Suprapubic skin (tissue), 4 donors: ENCODE measurements around the gene DNAH1. TPM values are rescaled to one million over a fixed set of nuclear protein-coding genes. Genes with fewer than 3 reads are reported as not detected.

Experiments used
- DNase-seq, 2 donors: peaks; one replicate each; pipeline ENCODE4 v3.0.0-alpha.2; 2019; ENCODE audit warnings: low spot score in 2 of 2
- H3K27ac ChIP-seq: fragments of 200-600 bp; sonication (generic); one replicate; pipeline ENCODE4 v1.5.1; 2019
- H3K27me3 ChIP-seq: fragments of 200-600 bp; sonication (generic); one replicate; pipeline ENCODE4 v1.5.1; 2019
- H3K36me3 ChIP-seq: fragments of 200-600 bp; sonication (generic); one replicate; pipeline ENCODE4 v1.5.1; 2019
- H3K4me1 ChIP-seq: fragments of 200-600 bp; sonication (generic); one replicate; pipeline ENCODE4 v1.5.1; 2019
- H3K4me3 ChIP-seq: fragments of 200-600 bp; sonication (generic); one replicate; pipeline ENCODE4 v1.5.1; 2019; ENCODE audit warnings: mild to moderate bottlenecking
- H3K9me3 ChIP-seq: fragments of 200-600 bp; sonication (generic); one replicate; pipeline ENCODE4 v1.5.1; 2019
- EP300 ChIP-seq: sonication (generic); formaldehyde crosslinking; IDR thresholded peaks from one replicate; pipeline ENCODE4 v1.6.1; 2017; ENCODE audit warnings: antibody characterized with exemption
- POLR2A ChIP-seq, 2 donors: fragments of 450-650 bp; IDR thresholded peaks; one replicate each; pipeline ENCODE4 v1.6.1; 2017; ENCODE audit warnings: antibody characterized with exemption in 2 of 2, mild to moderate bottlenecking in 2 of 2, moderate library complexity in 2 of 2
- POLR2AphosphoS5 ChIP-seq, 3 donors: sonication (generic); formaldehyde crosslinking; IDR thresholded peaks; one replicate each; pipeline ENCODE4 v1.6.1; 2017; ENCODE audit warnings: antibody characterized with exemption in 3 of 3
- WGBS: methylation state at CpG from one replicate; pipeline ENCODE4 v1.1.5; 2018; 5-methylcytosine and 5-hydroxymethylcytosine counted together
- total RNA-seq, 4 donors: library from RNA; depleted of rRNA; stranded (reverse); fragments of >200 nt; gene quantifications; one replicate each; pipeline ENCODE4 v1.1.0, GENCODE V29; 2016
- TF ChIP-seq, protein P1 (sequence below), 2 donors: fragments of 200-600 bp in 1 of 2; fragments of 450-650 bp in 1 of 2; sonication (generic) in 1 of 2; IDR thresholded peaks; one replicate each; pipeline ENCODE4 v1.5.1; 2016 to 2019; ENCODE audit warnings: antibody characterized with exemption in 2 of 2, mild to moderate bottlenecking in 1 of 2, moderate library complexity in 1 of 2

Gene DNAH1
- total RNA-seq, 4 donors from 2014 or later: 3.4 to 10.1 (median 7.7) TPM

DNA sequence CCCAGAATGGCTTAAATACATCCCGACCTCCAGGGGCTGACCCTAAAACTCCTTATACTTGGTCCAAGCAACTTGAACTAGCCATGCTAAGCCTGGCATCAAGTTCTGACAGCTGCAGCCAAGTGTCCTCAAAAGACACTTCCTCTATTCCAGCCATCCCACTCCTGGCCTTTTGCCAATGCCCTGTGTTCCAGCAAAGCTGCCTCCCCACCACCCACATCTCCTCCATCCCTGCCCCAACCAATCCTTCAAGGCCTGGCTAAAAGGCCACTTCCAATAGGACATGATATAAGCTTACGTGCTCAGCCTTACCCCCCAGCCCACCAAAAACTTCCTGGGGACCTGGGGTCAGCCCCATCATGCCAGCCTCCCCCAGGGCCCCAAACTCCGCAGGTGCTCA is 87.8 kb downstream of the DNAH1 start:
- no peak for TF ChIP-seq EP300
- Histone ChIP-seq H3K4me3 (no peak overlapping the region), H3K27me3 (no peaks in the 10 kb centered on the region), H3K36me3 (peaks cover 83% of the 10 kb centered on the region), H3K4me1 (peaks cover 84% of the 10 kb centered on the region), H3K9me3 (no peaks in the 10 kb centered on the region), H3K27ac (no peak overlapping the region)
- DNase-seq: peak in 1 of 2 donors; percentile 61
- WGBS: 80% methylated on average over 3 of the region's 3 CpGs

DNA sequence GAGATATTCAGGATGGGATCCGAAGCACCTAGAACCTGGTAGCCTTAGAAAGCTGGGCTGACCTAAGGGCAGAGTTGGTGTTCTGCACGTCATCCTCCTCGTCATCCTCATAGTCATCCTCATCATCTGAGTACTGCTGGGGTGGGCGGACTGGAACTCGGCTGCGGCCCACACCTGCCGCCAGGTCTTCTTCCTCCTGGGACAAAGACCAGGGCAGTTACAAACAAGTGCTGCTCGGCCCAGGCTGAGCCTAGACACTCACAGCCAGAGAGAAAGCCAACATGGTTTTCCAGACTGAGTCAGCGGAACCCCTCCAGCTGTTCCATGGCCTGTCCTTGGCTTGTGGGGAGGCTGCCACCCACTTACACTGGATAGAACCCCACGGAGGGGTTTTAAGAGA is 88.3 kb downstream of the DNAH1 start:
- Histone ChIP-seq H3K4me3 (no peak overlapping the region), H3K4me1 (peaks cover 88% of the 10 kb centered on the region), H3K27me3 (no peaks in the 10 kb centered on the region), H3K27ac (peak overlapping the region; percentile 90), H3K9me3 (no peaks in the 10 kb centered on the region), H3K36me3 (peaks cover 83% of the 10 kb centered on the region)
- 73% methylated on average over 8 of the region's 10 CpGs for WGBS
- TF ChIP-seq POLR2AphosphoS5 (IDR thresholded peaks at IDR 0.05) (no peak), POLR2A (IDR thresholded peaks at IDR 0.05) (no peak), EP300 (no peak)
- TF ChIP-seq, protein P1, sequence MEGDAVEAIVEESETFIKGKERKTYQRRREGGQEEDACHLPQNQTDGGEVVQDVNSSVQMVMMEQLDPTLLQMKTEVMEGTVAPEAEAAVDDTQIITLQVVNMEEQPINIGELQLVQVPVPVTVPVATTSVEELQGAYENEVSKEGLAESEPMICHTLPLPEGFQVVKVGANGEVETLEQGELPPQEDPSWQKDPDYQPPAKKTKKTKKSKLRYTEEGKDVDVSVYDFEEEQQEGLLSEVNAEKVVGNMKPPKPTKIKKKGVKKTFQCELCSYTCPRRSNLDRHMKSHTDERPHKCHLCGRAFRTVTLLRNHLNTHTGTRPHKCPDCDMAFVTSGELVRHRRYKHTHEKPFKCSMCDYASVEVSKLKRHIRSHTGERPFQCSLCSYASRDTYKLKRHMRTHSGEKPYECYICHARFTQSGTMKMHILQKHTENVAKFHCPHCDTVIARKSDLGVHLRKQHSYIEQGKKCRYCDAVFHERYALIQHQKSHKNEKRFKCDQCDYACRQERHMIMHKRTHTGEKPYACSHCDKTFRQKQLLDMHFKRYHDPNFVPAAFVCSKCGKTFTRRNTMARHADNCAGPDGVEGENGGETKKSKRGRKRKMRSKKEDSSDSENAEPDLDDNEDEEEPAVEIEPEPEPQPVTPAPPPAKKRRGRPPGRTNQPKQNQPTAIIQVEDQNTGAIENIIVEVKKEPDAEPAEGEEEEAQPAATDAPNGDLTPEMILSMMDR (IDR thresholded peaks at IDR 0.05): no peak
- peak in 1 of 2 donors; percentile 59 for DNase-seq

DNA sequence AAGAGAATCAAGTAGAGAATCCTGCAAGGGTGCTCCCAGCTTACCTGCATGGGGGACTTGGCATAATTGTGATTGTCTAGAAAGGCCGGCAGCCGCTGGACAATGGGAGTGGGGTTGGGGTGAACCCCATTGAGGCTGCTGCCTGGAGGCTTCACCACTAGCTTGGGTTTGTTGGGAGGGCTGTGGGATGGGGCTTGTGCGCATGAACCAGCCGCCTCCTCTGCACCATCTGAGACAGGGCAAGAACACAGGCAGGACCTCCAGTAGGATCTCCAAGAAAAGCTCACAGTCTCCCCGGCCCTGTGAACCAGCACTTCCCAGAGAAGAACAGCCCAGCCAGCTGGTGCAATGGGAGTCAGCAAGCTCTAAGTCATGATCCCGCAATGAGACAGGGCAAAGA is 88.9 kb downstream of the DNAH1 start:
- H3K27me3 ChIP-seq: no peaks in the 10 kb centered on the region
- DNase-seq: peak in 1 of 2 donors; percentile 57
- peak overlapping the region; percentile 90 for H3K27ac ChIP-seq
- peak overlapping the region; percentile 28 for H3K4me3 ChIP-seq
- H3K4me1 ChIP-seq: peaks cover 90% of the 10 kb centered on the region
- no peaks in the 10 kb centered on the region for H3K9me3 ChIP-seq
- TF ChIP-seq EP300: no peak
- no peak for TF ChIP-seq POLR2A (IDR thresholded peaks at IDR 0.05)
- no peak for TF ChIP-seq POLR2AphosphoS5 (IDR thresholded peaks at IDR 0.05)
- peaks cover 78% of the 10 kb centered on the region for H3K36me3 ChIP-seq
- 77% methylated on average over 5 of the region's 6 CpGs for WGBS

DNA sequence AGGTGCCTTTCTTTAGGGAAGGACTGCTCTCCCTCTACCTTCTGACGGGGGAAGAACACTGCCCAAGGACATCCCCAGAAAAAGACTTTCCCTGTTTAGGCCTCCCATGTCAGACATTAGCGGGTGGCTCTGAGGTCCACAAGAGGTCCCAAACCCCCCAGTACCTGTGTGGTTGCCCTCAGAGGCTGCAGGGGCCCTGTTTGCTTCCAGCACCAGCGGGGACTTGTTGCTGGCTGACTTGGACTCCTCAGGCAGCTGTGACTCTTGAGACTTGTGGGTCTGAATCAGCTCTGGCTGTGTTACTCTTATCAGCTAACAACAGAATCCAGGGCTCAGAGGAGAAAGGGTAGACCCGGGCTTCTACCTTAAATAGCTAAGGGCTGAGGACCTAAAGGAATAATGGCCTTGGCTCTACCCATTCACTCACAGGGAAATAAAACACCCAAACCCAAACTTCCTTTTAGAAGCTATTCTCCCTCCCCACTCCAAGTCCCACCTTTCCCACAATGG is 89.5 kb downstream of the DNAH1 start:
- 52% methylated on average over 4 of the region's 4 CpGs for WGBS
- peak in 1 of 2 donors; percentile 57 for DNase-seq
- no peak for TF ChIP-seq POLR2A (IDR thresholded peaks at IDR 0.05)
- TF ChIP-seq, protein P1 (IDR thresholded peaks at IDR 0.05): no peak
- TF ChIP-seq POLR2AphosphoS5 (IDR thresholded peaks at IDR 0.05): no peak
- TF ChIP-seq EP300: no peak
- peak overlapping the region; percentile 28 for H3K4me3 ChIP-seq
- peaks cover 72% of the 10 kb centered on the region for H3K36me3 ChIP-seq
- peaks cover 86% of the 10 kb centered on the region for H3K4me1 ChIP-seq
- no peaks in the 10 kb centered on the region for H3K27me3 ChIP-seq
- peak overlapping the region; percentile 90 for H3K27ac ChIP-seq
- H3K9me3 ChIP-seq: no peaks in the 10 kb centered on the region

DNA sequence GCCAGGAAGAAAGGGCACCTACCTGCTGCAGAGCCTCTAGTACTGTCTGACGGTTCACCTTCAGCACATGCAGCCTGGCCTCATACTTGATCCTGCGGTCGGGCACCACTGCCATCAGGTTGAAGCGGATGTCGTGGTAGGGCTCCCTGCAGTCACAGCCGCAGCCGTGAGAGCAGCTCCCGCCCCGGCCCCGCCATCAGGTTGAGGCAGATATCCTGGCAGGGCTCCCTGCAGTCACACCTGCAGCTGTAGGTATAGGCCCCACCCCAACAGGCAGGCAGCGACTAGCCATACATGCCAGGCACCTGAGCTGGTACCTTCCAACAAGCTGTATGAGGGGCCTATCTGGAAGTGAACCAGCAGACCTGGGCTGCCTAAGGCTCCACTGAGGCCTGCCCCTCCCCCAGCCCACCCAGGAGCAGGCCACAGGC is 90.1 kb downstream of the DNAH1 start:
- 67% methylated on average over 1 of the region's 11 CpGs for WGBS
- peak in 1 of 2 donors; percentile 85 for DNase-seq
- Histone ChIP-seq H3K4me1 (peaks cover 83% of the 10 kb centered on the region), H3K36me3 (peaks cover 67% of the 10 kb centered on the region), H3K4me3 (peak overlapping the region; percentile 28), H3K27me3 (no peaks in the 10 kb centered on the region), H3K27ac (peak overlapping the region; percentile 90), H3K9me3 (no peaks in the 10 kb centered on the region)
- TF ChIP-seq, protein P1 (IDR thresholded peaks at IDR 0.05): no peak
- no peak for TF ChIP-seq POLR2A (IDR thresholded peaks at IDR 0.05)
- no peak for TF ChIP-seq EP300
- peak in 2 of 3 donors; percentile 22 to 36 for TF ChIP-seq POLR2AphosphoS5 (IDR thresholded peaks at IDR 0.05)

DNA sequence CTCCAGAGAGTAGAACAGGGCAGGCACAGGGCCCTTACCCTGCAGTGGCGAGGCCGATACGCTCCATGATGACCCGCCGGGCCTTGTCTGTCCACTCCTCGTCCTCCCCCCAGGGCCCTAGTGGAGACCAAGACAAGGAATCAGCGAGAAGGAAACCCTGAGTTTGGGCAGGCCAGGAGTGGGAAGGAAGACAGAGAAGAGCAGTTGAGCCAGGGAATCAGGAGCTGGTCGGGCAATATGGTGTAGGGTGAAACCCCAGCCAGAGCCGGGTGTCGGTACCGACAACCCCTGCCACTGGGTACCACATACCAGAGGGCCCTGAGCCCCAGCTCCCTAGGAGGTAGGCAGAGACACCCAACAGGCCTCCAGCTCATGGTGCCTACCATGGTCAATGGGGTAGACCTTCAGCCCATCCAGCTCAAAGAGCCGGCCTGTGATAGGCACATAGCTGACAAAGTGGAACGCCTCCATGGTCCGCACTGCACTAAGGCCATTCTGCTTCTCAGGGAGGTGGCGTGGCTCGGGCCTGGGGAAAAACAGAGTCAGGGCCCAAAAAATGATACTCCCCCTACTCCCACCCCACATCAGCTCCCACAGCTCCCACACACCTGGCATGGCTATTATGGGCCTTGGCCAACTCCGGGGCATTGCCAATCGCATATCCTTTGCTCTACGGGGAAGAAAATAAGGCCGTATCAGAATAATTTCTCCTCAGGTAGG is 90.8 kb downstream of the DNAH1 start:
- no peaks in the 10 kb centered on the region for H3K27me3 ChIP-seq
- 88% methylated on average over 15 of the region's 20 CpGs for WGBS

More for the DNA sequence above, 90.8 kb downstream of the DNAH1 start:
- Histone ChIP-seq H3K36me3 (peaks cover 60% of the 10 kb centered on the region), H3K27ac (peak overlapping the region; percentile 90), H3K4me1 (peaks cover 83% of the 10 kb centered on the region), H3K4me3 (peak overlapping the region; percentile 28), H3K9me3 (no peaks in the 10 kb centered on the region)
- TF ChIP-seq EP300 (no peak), POLR2A (IDR thresholded peaks at IDR 0.05) (no peak), POLR2AphosphoS5 (IDR thresholded peaks at IDR 0.05) (no peak)
- TF ChIP-seq, protein P1 (IDR thresholded peaks at IDR 0.05): no peak
- peak in 1 of 2 donors; percentile 67 for DNase-seq
